H54 (cell line): Measurements from ENCODE around the gene YBX1.
"Not testable (repeated sequence)": the region's sequence is repeated elsewhere in the genome, so short reads cannot be mapped to it uniquely, and the experiment has no call there.

Experiments
- DNase-seq: peaks from one replicate; pipeline ENCODE4 v3.0.0; 2011; ENCODE audit warnings: low spot score, mixed read lengths; ENCODE audit not compliant: insufficient read length
- FAIRE-seq: peaks from 3 replicates; lab custom pipeline; 2011; peaks lifted over from hg19 to GRCh38; lab: Jason Lieb, UNC
- POLR2A ChIP-seq: IDR thresholded peaks from 2 replicates; pipeline ENCODE4 v1.6.1; 2011; ENCODE audit warnings: low read depth, mild to moderate bottlenecking, low read length

Gene YBX1

DNA sequence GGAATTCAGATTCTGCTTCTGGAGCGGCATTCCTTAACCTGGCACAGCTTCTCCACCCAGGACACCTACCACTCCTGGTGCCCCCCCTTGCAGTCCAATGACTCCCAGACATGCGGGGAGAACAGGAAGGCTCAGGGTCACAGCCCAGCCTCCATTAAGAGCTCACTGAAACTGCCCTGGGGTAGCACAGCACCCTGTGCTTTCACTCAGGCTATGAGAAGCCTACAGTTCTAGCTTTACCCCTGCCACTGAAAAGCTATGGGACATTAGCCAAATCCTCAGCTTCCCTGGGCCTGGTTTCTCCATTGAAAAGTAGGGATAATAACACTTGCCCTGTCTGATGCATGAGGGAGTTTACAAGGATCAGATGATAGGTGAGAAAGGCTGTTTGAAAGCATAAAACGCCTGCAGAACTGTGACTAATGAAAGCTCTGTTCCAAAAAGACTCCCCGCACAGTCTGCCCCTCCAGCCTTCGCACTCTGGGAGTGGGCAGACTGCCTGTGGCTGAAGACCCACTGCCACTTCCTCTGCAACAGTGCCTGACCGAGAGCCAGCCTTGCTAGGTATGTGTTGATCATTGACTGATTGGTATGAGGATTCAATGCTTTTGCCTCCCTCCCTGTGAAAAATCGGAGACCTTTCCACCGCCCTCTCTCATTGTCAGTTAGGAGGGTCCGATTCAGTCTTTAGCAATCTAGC is 60.5 kb downstream of the YBX1 start:
- TF ChIP-seq POLR2A = no peak
- no peak for FAIRE-seq
- no peak for DNase-seq

DNA sequence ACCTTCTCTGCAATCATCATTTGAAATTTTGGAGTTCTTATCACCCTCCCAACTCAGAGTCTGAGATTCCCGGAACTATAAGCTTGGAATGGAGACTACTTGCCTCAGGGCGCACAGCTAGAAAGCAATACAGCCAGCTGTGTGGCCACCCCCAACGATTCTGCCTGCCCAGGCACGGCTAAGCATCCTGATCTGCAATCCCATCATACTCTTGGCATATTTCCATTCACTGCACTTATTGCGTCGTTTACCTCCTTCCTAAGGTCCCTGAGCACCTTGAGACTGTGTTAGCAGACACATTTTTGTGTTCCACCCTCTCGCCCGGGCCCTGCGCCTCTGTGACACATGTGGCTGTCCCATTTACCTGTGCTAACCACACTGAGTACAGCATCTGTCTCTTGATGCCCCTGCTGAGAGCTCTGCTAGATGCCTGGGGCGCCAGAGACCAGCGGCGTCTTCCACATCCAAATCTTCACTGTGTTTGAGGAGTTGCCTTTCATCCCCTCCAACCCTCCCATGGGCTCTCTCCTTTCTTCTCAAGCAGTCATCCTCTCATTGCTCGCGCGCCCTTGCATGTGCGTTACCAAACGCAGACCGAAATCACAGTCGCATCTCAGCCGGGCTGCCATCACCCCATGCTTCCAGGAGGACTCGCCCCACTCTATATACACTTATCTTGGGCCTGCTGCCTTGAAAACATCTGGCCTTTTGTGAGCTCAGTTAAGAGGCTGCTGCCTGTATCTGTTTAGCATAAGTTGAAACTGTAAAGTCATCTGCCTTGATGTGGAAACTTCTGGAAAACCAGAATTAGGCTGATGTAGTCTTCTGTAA is 61.3 kb downstream of the YBX1 start:
- DNase-seq = no peak
- no peak for FAIRE-seq

DNA sequence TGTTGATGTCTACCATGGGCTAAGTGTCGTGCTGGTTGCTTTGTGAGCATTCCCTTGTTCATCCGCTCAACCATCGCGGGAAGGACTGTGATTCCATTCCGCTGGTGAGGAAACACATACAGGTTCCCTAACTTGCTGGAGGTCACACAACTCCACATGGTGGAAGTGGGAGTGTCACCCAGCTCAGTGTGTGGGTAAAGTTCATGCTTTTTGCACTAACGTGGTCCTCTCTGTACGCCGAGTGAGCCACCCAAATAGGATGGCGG is 61.9 kb downstream of the YBX1 start:
- no peak for DNase-seq
- no peak for TF ChIP-seq POLR2A
- FAIRE-seq = no peak

More for the DNA sequence above, 61.3 kb downstream of the YBX1 start:
- TF ChIP-seq POLR2A = no peak

DNA sequence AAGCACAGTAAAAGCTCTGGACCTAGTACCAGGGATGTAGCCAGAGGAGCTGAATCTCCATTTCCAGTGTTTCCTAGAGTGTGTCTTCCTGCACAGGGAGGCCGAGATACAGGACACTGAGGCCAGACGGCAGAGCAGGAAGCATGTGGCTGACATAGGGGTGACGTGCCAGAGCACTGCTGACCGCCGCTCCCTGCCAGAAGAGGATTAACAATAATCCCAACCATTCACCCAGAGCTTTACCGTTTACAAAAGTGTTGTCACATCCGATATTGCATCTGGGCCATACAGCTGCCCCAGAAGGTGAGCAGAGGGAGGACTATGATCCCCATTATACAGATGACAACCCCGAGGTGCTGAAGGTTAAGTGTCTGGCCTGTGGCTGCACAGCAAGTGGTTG is 63.6 kb downstream of the YBX1 start:
- no peak for TF ChIP-seq POLR2A
- DNase-seq (no peak), FAIRE-seq (no peak)

DNA sequence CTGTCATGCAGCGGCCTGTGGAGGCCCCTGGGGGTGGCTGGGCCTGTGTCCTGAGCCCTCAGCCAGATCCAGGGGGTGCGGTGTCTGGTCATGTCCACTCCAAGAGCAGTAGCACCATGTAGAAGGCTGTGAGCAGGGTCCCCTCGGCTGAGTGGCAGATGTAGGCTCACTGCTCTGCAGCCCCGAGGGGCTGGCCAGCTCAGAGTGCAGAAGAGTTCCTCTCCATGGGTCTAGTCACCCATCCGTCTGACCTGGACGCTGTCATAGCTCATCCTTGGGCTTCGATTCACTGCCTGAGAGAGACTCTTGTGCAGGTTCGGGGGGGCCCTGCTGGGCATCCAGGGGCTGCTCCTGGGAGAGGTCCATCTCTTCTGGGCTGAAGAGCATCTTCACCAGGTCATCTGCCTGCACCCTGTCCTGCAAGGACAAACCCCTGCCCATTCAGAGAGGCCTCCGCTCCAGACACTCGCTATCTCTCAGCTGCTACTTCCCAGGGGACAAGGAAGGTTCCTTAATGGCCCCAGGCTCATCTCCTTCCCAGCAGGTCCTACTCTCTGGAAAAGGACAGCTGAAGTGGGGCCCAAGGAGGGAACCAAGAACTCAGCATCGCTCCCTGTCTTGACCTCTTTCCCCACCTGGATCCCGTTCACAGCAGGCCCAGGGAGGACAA is 64.4 kb downstream of the YBX1 start:
- no peak for DNase-seq
- TF ChIP-seq POLR2A = no peak
- FAIRE-seq = no peak

DNA sequence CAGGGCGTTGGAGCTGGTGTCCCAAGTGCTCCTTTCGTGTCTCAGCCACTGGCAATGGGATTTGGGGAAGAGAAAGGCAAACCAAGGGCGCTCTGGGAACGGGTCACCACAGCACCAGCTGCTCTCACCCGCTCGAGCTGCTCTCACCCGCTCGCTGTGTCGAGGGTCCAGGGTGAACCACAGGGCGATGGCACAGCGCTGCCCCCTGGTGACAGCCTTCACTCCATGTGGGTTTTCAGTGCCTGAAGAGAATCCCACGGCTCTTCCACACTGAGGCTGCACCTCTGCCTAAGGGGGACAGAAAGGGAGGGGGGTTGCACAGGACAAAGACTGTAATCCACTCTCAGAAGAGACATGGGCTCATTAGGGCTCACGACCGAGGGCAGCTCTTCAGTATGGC is 64.9 kb downstream of the YBX1 start:
- peak; percentile 26 for DNase-seq
- TF ChIP-seq POLR2A = no peak
- no peak for FAIRE-seq

DNA sequence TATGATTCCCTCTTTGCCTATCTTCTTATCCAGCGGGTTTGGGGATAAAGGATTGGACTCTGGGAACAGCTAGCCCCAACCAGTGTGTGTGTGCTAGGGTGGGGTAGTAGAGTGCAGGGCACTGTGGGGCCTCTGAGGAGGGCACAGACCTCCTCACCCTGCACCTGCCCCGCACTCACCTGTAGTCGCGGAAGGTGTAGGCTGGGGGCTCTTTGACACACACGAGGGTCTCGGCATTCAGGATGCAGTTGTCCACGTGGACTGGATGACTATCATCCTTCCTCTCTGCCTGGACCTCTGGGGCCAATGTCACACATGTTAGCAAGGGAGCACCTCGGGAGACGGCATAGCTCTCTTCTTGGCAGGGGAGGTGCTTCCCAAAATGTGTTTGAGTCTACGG is 65.8 kb downstream of the YBX1 start:
- DNase-seq = no peak
- FAIRE-seq = no peak
- TF ChIP-seq POLR2A = no peak

DNA sequence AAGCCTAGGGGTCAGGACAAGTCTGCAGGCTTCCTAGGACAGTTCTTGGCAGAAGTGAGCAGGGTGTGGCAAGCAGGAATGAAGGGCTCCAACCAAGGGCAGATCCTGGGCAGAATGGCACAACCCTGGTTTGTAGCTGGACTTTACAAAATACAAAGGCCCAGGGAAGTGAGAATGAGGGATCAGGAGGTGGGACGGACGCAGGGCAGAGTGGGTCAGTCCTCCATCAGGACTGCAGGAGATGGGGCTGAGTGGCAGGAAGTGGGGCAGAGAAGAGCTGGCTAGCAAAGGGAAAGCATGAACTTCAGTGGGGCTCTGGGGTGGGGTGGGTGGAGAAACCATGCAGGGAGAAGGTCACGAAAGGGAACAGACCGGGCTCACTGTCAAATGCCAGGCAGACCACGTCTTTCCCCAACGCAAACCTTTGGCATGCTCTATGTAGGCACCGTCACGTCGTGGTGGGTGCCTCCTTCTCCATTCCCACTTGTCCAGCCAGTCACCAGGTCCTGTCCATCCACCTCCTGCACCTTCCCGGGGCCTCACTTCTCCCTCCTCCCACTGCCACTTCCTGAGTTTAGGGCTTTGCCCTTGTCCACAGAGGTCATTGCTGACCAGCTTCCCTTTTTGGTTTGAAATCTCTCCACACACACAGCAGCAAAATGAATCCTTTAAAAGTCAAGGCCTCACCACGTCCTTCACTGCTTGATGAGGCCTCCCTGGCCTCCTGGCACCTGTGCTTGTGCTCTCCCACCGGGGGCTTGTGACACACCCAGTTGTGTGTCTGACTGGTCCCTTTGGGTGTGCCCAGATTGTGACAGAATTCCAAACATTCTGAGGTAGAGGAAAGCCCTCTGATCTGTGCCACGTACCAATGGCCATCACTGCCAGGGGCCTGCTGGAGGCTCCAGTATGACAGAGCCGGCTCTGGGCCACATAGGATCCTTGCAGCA is 66.5 kb downstream of the YBX1 start:
- TF ChIP-seq POLR2A = no peak
- FAIRE-seq (no peak), DNase-seq (no peak)

DNA sequence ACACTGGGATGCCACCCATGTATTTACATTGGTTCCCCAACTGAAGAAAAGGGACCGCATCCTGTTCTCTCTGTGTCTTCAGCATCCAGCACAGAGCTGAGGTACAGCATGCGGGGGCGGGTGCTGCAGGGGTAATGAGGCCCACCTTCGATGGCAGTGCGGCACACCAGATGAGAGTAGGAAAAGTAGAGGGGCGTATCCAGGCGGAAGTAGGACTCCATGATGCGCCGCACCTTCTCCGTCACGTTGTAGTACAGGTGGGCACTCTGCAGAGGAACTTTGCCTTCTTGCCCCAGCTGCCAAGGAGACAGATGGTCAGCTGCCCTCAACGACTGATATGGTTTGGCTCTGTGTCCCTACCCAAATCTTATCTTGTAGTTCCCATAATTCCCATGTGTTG is 67.8 kb downstream of the YBX1 start:
- no peak for FAIRE-seq
- no peak for DNase-seq
- no peak for TF ChIP-seq POLR2A

DNA sequence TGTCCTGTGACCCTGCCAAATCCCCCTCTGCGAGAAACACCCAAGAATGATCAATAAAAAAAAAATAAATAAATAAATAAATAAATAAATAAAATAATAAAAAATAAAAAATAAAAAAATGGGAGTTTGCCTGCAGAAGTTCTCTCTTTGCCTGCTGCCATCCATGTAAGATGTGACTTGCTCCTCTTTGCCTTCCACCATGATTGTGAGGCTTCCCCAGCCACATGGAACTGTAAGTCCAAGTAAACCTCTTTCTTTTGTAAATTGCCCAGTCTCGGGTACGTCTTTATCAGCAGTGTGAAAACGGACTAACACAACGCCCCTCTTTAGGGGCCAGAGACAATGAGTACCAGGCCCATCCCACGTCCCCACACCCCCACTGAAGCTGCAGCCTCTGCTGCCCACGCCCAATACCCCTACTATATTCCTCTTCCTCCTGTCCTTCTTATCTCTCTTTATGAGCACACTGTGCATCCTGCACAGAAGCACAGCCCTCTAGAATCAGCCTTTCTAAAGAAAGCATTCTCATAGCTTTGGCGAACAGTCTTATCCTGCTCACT is 69.4 kb downstream of the YBX1 start:
- not testable (repeated sequence) for DNase-seq, FAIRE-seq

DNA sequence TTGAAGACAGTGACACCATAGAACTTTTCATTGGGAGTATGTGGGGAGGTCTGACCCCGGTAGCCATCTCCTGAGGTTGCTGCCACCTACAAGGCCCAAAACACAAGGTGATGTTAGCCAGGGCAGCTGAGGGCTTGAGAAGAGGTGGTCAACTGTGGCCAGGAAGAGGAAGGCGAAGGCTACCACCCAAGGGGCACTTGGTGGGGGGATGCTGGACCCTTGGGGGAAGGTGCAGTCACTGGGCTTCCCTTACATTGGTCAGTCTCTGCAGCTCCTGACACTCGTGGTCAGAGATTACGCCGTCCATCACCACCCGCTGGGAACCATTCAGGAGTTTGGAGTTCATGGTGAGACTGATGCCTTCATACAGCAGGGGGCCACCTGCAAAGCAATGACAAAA is 70.1 kb downstream of the YBX1 start:
- DNase-seq (no peak), FAIRE-seq (no peak)
- TF ChIP-seq POLR2A = no peak

DNA sequence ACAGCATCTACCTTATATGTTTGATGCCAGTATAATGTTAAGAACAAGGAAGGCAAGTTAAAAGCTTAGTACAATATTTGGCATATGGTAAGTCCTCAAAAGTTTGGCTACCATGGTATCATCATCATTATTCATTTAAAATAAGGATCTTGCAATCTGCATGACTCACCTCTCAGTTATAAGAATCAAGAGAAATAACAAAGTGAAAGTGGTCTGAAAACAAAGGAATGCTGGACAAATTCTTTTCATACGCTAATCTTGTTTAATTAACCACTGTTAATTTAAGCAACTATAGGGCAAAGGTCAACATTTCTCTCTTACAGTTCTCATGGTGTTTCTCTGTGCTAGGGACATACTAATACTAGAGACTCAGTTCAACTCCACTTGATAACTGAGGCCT is 70.9 kb downstream of the YBX1 start:
- no peak for FAIRE-seq
- DNase-seq = no peak
- no peak for TF ChIP-seq POLR2A
